Measurements from ENCODE around the gene ELAC2.
"Not testable (repeated sequence)": the region's sequence is repeated elsewhere in the genome, so short reads cannot be mapped to it uniquely, and the experiment has no call there.

Gene ELAC2

DNA sequence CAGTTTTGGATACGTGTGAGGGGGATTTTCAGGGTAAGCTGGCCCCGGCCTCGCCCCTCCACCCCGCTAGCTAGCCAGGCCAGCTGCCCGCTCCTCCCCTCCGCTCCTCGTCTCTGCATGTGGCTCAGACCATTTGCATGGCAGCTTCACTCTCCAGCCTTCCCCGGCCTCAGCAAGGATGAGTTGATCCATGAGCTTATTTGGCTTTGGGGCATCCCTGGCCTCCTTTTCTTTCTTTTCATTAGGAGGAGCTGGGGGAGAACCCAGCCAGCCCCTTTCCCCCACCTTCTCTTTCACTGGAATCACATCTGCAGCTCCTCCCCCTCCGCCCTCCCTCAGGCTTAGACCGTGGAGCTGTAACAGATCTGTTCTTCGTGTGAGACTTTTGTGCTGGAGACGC, 30.7 kb downstream of the ELAC2 start:
- DNase-seq = no peak

DNA sequence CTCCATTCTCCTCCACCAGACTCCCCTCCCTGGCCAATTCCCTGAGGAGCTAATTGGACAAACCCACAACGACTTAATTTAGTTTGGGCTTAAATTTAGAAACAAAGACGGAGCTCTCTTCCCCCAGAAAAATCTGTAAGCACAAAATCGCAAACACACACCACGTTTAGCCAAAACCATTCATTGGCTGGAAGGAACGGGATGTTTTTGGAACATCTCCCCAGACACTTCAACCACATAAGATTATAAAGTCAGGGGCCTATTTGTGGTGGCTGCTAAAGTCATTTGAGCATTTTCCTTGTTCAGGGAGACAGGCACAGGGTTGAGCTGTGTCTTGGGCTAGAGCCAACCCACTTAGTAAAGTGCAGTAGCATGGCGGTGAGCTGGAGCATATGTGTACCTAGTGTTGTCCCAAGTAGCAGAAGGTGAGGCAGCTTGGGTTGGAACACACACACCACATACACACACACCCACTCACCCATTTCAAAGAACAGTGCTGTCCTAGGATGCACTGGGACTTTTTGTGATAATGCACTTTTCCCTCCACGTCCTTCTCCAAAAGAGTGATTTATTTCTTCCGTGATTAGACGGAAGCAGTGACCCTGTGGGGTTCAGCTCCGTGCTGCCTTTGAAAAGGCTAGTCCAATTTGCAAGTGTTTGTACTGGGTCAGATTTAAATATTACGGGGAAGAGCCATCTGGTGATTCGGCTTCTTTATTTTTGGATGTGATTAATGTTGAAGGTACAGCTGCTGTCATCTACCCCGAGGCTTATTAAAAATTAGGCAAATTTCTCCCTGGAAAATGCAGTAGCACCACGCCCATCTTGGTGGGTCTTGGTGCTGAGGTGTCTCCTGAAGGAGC, 32.2 kb downstream of the ELAC2 start:
- DNase-seq = no peak

- DNase-seq = no peak
These were observed 33.6 kb downstream of the ELAC2 start for GRCh38 chr17:12983991-12984884.

GRCh38 chr17:12982224-12982623, 35.6 kb downstream of the ELAC2 start:
- DNase-seq = no peak

DNA sequence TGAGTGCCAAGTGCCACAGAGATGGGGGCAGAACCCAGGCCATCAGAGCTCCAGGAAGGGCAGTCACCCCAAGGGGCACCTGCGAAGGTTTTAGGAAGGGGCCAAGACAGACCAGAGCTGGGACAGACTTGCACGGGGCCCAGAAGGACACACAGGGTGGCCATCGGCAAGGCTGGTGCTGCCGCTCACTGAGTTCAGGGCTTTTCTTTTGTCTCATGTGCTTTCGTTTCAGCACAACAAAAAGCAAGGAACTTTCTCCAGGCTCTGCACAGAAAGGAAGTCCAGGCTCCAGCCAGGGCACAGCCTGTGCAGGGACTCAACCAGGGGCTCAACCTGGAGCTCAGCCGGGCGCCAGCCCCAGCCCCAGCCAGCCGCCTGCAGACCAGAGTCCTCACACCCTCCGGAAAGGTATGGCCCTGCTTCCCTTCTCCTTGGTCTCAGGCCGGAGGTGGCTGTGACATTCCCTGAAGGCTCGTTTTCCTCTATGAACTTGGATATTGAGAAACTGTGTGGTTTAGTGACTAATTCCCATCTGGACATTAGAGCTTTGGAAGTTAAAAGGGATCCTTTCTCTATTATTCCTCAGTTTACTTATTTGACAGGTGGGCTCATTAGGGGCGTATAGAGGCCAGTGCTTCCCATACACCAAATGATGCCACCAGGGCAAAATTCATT, 37.9 kb downstream of the ELAC2 start:
- no peak for DNase-seq

DNA sequence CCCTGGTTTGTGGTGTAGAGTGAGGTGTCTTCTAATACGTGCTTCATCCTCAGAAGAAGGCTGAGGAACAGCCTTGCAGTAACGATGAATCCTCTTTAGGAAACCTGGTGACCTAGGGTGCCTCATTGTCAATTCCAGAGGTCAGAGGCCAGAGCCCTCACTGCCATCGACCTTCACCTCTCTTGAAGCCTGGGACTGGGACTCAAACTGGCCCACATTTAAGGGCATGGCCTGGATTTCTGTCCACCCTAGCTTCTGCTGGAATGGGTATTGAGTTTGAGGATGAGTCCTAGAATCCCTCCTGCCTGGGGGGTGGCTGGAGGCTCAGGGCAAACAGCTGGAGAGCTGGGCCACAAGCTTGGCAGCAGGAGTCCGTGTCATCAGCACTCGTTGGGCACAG, 38.6 kb downstream of the ELAC2 start:
- no peak for DNase-seq

GRCh38 chr17:12978787-12979186, 39.0 kb downstream of the ELAC2 start:
- DNase-seq = not testable (repeated sequence)

DNA sequence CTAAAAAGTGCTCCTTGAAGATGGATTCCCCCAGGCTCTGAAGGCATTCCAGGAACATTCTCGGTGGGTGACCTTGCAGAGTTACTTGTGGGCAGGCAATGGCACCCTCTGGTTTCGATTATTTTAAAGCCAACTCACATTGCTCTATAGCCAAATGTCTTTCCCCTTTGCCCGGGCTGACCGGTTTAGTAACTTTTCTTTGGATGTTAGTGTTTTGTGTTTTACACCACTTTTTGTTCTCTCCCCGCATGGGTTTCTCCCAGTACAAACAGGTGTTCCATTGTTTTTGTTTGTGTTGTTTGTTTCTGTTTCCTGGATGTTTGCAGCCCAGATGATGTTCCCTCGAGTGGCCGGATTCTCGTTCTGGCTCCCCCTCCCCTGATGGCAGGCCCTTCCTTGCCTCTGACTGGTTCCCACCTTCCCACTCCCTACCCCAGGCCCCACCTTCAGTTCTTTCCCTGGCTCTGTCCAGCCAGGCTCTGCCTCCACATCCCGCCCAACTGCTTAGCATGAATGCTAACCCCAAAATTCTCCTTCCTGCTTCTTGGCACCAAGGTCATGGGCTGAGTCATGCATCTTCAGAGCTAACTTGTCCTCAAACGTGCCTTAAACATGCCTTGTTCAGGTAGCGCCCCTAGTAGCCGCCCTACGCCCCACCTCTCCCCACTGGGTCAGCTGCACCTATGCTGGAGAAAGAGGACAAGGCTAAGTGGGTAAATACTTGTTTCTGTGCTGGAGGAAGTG, 40.6 kb downstream of the ELAC2 start:
- DNase-seq = no peak

- no peak for DNase-seq
These were observed 43.8 kb downstream of the ELAC2 start for GRCh38 chr17:12974005-12974531.

- no peak for DNase-seq
These were observed 44.3 kb downstream of the ELAC2 start for GRCh38 chr17:12973496-12974004.

DNA sequence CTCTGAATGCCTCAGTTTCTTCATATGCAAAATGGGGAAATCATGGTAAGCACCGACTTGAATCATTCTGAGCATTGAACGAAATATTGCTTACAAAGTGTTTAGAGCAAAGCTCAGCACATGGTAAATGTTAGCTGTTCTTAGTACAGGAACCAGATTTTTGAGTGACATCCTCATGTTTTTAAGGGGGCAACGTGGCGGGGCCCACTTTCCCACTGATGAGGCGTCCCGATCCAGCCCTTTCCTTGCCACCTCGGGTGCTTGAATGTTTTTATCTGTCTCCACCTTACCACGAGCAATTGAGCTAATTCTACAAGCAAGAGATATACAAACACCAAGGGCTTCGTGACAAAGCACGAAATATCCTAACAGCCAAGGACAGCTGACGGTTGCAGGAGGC, 49.9 kb downstream of the ELAC2 start:
- DNase-seq = no peak

DNA sequence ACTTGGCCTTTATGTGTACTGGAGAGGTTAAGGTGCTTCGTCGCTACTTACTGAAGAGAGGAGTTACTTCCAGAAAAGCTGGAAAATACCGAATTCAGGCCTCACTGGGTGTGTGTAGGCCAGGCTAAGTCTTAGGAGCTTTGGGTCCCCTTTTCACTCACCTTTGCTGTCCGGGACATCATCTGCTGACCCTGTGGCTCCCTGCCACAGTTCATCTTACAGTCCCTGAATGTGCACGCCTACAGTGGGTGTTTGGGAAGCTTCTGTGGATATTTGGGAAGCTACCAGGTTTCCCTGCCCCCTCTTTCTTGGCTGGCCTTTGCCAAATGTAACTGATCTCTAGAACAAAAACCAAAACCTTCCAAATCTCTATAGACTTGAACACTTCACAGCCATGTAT, 51.4 kb downstream of the ELAC2 start:
- no peak for DNase-seq

GRCh38 chr17:12965988-12966387, 51.8 kb downstream of the ELAC2 start:
- no peak for DNase-seq

GRCh38 chr17:12964840-12965239, 53.0 kb downstream of the ELAC2 start:
- no peak for DNase-seq

GRCh38 chr17:12964162-12964561, 53.7 kb downstream of the ELAC2 start:
- no peak for DNase-seq

DNA sequence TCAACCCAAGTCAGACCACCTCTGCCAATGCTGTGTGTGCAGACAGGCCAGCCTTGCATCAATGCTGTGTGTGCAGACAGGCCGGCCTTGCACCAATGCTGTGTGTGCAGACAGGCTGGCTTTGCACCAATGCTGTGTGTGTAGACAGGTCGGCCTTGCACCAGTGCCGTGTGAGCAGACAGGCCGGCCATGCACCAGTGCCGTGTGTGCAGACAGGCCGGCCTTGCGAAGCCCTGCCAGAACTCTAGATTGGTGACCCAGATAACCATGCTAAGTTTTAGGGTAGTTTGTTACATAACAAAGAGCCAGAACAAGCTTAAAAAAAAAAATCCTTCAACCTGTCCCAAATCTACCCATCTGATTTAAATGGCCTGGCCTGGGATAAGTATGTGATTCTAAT, 54.3 kb downstream of the ELAC2 start:
- no peak for DNase-seq

- DNase-seq = no peak
These were observed 56.2 kb downstream of the ELAC2 start for GRCh38 chr17:12961655-12962054.

DNA sequence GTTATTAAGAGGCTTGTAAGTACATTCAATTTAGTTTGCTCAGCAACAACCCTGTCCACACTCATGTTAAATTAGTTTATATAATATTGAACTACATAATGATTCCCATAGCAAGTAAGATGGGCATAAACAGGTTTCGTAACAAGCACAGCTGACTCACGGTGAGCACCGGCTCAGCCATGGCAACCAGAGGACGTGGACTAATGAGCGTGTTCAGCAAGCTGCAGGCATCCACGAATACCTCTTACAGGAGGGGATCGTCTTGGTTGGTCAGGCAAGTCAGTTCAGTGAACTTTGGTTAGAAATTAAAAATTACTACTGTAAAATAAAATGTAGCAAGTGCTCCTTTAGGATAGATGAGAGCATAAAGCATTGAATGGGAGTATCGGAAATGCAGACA, 58.4 kb downstream of the ELAC2 start:
- DNase-seq = no peak

DNA sequence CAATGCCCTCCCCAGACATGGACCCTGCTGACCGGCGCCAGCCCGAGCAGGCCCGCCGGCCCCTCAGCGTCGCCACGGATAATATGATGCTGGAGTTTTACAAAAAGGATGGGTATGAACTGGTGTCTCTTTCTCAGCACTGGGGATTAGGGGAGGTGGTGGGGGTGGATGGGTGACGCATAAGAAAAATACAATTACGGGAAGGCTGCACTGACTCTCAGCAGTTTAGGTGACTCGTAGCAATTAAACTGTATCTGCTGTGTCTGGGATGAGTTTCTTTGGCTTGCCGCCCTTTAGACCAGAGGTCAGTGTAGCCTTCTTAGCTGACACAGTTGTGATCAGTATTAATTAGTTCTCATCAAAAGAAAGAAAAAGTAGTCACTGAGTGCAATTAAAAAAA, 59.0 kb downstream of the ELAC2 start:
- DNase-seq = no peak

GRCh38 chr17:12955521-12955920, 62.3 kb downstream of the ELAC2 start:
- no peak for DNase-seq

DNA sequence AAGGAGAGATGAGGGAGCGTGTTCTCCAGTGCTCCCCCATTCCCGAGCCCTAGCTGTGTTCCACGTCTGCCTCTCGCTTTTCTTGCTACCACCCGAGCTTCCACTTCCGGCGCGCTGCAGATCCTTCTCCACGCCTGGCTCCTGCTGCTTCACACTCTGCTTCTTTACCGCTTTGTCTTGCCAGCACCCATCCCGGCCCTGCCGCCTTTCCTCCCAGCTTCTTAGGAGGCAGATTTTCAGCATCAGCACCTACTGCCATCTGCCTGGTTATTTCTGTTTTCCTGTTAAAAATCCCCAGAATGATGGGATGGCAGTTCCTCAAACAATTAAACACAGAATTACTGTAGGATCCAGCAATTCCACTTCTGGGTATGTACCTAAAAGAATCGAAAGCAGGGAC, 64.7 kb downstream of the ELAC2 start:
- DNase-seq = no peak

- no peak for DNase-seq
These were observed 65.8 kb downstream of the ELAC2 start for GRCh38 chr17:12952012-12952411.

All from KG1 (cell line).